K562 (cell line): ENCODE measurements around the gene TLE3. TPM values are rescaled to one million over a fixed set of nuclear protein-coding genes. Genes with fewer than 3 reads are reported as not detected.

Experiments
- ARNT ChIP-seq, 2 experiments: fragments of 450-650 bp; IDR thresholded peaks; 2 replicates each; pipeline ENCODE4 v1.6.1; 2016; ENCODE audit warnings: mild to moderate bottlenecking in 1 of 2
- BRCA1 ChIP-seq, 2 experiments: fragments of 450-650 bp in 1 of 2; sonication (generic) in 1 of 2; formaldehyde crosslinking in 1 of 2; IDR thresholded peaks; 2 replicates each; pipeline versions ENCODE4 v1.5.0 to v1.6.1; 2017 to 2020; ENCODE audit warnings: mild to moderate bottlenecking in 1 of 2, missing genetic modification reagents in 1 of 2
- FOXA3 ChIP-seq, 2 experiments: fragments of 450-650 bp in 1 of 2; sonication (generic) in 1 of 2; formaldehyde crosslinking; IDR thresholded peaks in 1 of 2; conservative IDR thresholded peaks in 1 of 2; 2 replicates each; pipeline versions ENCODE4 v1.4.0 to v1.8.0; 2020 to 2022; ENCODE audit warnings: mild to moderate bottlenecking in 2 of 2, missing genetic modification reagents in 1 of 2
- GTF2A2 ChIP-seq: IDR thresholded peaks from 2 replicates; pipeline ENCODE4 v1.6.1; 2016; ENCODE audit warnings: mild to moderate bottlenecking, missing genetic modification characterization, missing compliant biosample characterization
- HDAC6 ChIP-seq: IDR thresholded peaks from 2 replicates; pipeline ENCODE4 v1.6.1; 2012; ENCODE audit warnings: low read depth, mild to moderate bottlenecking, control low read depth, inconsistent platforms, low read length, moderate library complexity
- HDAC8 ChIP-seq: fragments of 450-650 bp; IDR thresholded peaks from 2 replicates; pipeline ENCODE4 v1.6.1; 2016; ENCODE audit warnings: mild to moderate bottlenecking, missing genetic modification characterization, moderate library complexity, missing compliant biosample characterization
- HNRNPL ChIP-seq: fragments of 200-400 bp; formaldehyde crosslinking; IDR thresholded peaks from 2 replicates; pipeline ENCODE4 v1.6.1; 2017; ENCODE audit warnings: low read depth, mild to moderate bottlenecking, low read length
- MAX ChIP-seq: sonication (generic); formaldehyde crosslinking; IDR thresholded peaks from 2 replicates; pipeline ENCODE4 v1.9.0; 2022; ENCODE audit warnings: mild to moderate bottlenecking, missing genetic modification reagents
- MITF ChIP-seq: IDR thresholded peaks from 2 replicates; pipeline ENCODE4 v1.6.1; 2014; ENCODE audit warnings: antibody characterized with exemption
- NRF1 ChIP-seq, 2 experiments: fragments of 450-650 bp; IDR thresholded peaks in 1 of 2; conservative IDR thresholded peaks in 1 of 2; 2 replicates each; pipeline ENCODE4 v1.6.1; 2014; ENCODE audit warnings: mild to moderate bottlenecking in 2 of 2
- SFPQ ChIP-seq: fragments of 200-400 bp; formaldehyde crosslinking; IDR thresholded peaks from 2 replicates; pipeline ENCODE4 v1.6.1; 2017; ENCODE audit warnings: mild to moderate bottlenecking, low read depth, low read length, moderate library complexity
- USF1 ChIP-seq: sonication (generic); formaldehyde crosslinking; IDR thresholded peaks from 2 replicates; pipeline ENCODE4 v1.9.0; 2022; ENCODE audit warnings: mild to moderate bottlenecking, missing genetic modification reagents
- ZNF280A ChIP-seq: fragments of 450-650 bp; IDR thresholded peaks from 2 replicates; pipeline ENCODE4 v1.6.1; 2018; ENCODE audit warnings: mild to moderate bottlenecking, low read depth; ENCODE audit not compliant: partially characterized antibody
- ZNF316 ChIP-seq: fragments of 450-650 bp; IDR thresholded peaks from 2 replicates; pipeline ENCODE4 v1.6.1; 2016
- ZNF449 ChIP-seq: fragments of 250-450 bp; sonication (Bioruptor Pico); IDR thresholded peaks from 2 replicates; pipeline ENCODE4 v1.8.0; 2022; ENCODE audit warnings: moderate library complexity, mild to moderate bottlenecking, inconsistent platforms
- polyA plus RNA-seq, 8 experiments: library from polyadenylated mRNA; depleted of rRNA in 4 of 8; stranded (reverse) in 5 of 8; unstranded in 3 of 8; fragments of >200 nt; fragmentation: Nextera tagmentation in 2 of 8; fragmentation: Illumina TruSeq in 1 of 8; extraction: Ambion mirVana in 2 of 8; extraction: Trizol in 1 of 8; gene quantifications; 2 replicates each; pipeline versions ENCODE4 v1.2.1 to v1.2.3, GENCODE V29; 2011 to 2014; ENCODE audit warnings: inconsistent platforms in 1 of 8, missing spikeins in 1 of 8
- total RNA-seq, 7 experiments: library from RNA; depleted of rRNA in 6 of 7; stranded (reverse); fragments of >200 nt in 6 of 7; fragmentation: Illumina TruSeq in 2 of 7; extraction: Trizol in 2 of 7; gene quantifications; 2 replicates each; pipeline versions ENCODE4 v1.2.1 to v1.2.3, GENCODE V29; 2011 to 2021; ENCODE audit warnings: low replicate concordance in 1 of 7

Gene TLE3
- total and polyA plus RNA-seq, 9 of the 15 experiments (the other 6 are each of a cell fraction or from before 2014, with no cell fraction given), result 1.5 to 84.2 (median 14.1) TPM

- TF ChIP-seq MITF (no peak), USF1 (CRISPR knock-in tag) (peak; percentile 93), MAX (CRISPR knock-in tag) (peak; percentile 94), FOXA3 (CRISPR knock-in tag; conservative IDR thresholded peaks at IDR 0.05 in 1 of 2, IDR thresholded peaks at IDR 0.05 in 1 of 2) (no peak), NRF1 (conservative IDR thresholded peaks at IDR 0.05 in 1 of 2, IDR thresholded peaks at IDR 0.05 in 1 of 2) (peak; percentile 47 to 54), BRCA1 (IDR thresholded peaks at IDR 0.05) (no peak), BRCA1 (CRISPR knock-in tag; IDR thresholded peaks at IDR 0.05) (no peak), ZNF449 (CRISPR knock-in tag) (no peak), ZNF280A (no peak), HDAC6 (no peak), GTF2A2 (no peak), ARNT (IDR thresholded peaks at IDR 0.05) (peak in 1 of 2 experiments; percentile 85; a peak in 2 of 4 replicates), SFPQ (no peak), HNRNPL (no peak; the same call in 1 of the 2 replicates), HDAC8 (tag) (no peak), ZNF316 (0 out of 2 replicates have a peak, but pooled peaks have one; percentile 16)
Observed at GRCh38 chr15:70097321-70098152, at the start of gene TLE3 (continued).
